Measurements from ENCODE around the gene ZCRB1. TPM values are rescaled to one million over a fixed set of nuclear protein-coding genes. Genes with fewer than 3 reads are reported as not detected.
A peak's percentile ranks its signal among the peaks of the same experiment; 100 is the strongest.
"Not testable (repeated sequence)": the region's sequence is repeated elsewhere in the genome, so short reads cannot be mapped to it uniquely, and the experiment has no call there.

The ZCRB1 gene
- polyA plus RNA-seq, 2 of the 4 experiments (the other 2 are of a cell fraction), result 62.7 to 93.0 TPM

DNA sequence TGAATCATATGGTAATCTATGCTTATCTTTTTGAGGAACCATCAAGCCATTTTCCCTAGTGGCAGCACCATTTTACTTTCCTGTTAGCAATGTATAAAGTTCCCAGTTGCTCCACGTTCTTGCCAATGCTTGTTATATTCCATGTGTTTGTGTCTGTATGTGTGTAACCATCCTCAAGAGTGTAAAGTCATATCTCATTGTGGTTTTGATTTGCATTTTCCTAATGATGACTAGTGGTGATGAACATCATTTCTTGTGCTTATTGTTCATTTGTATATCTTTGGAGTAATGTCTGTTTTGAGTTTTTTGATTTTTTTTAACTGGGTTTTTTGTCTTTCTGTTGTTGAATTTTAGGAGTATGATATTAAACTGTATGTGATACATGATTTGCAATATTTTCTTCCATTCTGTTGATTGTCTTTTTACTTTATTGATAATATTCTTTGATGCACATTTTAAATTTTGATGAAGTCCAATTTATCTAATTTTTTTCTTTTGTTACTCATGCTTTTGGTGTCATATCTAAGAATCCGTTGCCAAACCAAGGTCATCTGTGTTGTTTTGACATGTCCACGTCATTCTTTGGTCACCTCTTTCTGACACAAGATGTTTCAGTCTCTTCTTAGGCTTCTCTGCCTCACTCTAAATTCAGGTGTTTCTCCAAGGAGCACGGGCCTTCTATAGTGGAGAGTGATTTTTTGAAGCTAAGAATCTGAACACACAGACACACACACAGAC, 36.2 kb upstream of the ZCRB1 start (continued):
- no peak for TF ChIP-seq ELK1 (IDR thresholded peaks at IDR 0.05; ENCODE audit: low read depth, low read length)
- no peak for TF ChIP-seq KDM5A (IDR thresholded peaks at IDR 0.05)
- TF ChIP-seq CBX8 (IDR thresholded peaks at IDR 0.05), result no peak
- no peak for TF ChIP-seq RAD21 (conservative IDR thresholded peaks at IDR 0.05 in 1 of 2, IDR thresholded peaks at IDR 0.05 in 1 of 2)

DNA sequence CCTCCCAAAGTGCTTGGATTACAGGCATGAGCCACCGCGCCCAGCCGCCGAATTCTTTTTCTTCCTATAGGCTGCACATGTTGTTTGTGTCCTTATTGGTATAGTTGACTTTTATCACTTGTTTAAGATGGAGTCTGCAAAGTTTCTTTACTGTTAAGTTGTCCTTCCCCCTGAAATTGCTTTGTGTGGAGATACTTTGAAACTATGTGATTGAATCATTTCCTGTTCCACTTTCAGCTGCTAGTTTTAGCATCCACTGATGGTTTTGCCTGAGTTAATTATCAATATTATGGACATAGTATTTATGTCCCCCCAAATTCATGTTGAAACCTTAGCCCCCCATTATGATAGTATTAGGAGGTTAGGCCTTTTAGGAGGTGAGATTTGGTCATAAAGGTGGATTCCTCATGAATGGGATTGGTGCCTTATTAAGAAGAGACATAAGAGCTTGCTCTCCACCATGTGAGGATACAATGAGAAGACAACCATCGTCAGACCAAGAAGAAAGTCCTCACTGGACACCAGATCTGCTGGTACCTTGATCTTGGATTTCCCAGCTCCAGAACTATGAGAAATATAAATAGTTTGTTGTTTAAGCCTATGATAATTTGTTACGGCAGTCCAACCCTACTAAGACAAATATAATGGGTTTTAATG, 35.0 kb upstream of the ZCRB1 start:
- TF ChIP-seq HOXB5 (CRISPR knock-in tag; IDR thresholded peaks at IDR 0.05), result no peak
- TF ChIP-seq, protein P1, sequence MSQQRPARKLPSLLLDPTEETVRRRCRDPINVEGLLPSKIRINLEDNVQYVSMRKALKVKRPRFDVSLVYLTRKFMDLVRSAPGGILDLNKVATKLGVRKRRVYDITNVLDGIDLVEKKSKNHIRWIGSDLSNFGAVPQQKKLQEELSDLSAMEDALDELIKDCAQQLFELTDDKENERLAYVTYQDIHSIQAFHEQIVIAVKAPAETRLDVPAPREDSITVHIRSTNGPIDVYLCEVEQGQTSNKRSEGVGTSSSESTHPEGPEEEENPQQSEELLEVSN (IDR thresholded peaks at IDR 0.05; ENCODE audit: borderline replicate concordance, low read depth), result no peak
- TF ChIP-seq, protein P2, sequence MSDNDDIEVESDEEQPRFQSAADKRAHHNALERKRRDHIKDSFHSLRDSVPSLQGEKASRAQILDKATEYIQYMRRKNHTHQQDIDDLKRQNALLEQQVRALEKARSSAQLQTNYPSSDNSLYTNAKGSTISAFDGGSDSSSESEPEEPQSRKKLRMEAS (IDR thresholded peaks at IDR 0.05), result no peak
- TF ChIP-seq, protein P3, sequence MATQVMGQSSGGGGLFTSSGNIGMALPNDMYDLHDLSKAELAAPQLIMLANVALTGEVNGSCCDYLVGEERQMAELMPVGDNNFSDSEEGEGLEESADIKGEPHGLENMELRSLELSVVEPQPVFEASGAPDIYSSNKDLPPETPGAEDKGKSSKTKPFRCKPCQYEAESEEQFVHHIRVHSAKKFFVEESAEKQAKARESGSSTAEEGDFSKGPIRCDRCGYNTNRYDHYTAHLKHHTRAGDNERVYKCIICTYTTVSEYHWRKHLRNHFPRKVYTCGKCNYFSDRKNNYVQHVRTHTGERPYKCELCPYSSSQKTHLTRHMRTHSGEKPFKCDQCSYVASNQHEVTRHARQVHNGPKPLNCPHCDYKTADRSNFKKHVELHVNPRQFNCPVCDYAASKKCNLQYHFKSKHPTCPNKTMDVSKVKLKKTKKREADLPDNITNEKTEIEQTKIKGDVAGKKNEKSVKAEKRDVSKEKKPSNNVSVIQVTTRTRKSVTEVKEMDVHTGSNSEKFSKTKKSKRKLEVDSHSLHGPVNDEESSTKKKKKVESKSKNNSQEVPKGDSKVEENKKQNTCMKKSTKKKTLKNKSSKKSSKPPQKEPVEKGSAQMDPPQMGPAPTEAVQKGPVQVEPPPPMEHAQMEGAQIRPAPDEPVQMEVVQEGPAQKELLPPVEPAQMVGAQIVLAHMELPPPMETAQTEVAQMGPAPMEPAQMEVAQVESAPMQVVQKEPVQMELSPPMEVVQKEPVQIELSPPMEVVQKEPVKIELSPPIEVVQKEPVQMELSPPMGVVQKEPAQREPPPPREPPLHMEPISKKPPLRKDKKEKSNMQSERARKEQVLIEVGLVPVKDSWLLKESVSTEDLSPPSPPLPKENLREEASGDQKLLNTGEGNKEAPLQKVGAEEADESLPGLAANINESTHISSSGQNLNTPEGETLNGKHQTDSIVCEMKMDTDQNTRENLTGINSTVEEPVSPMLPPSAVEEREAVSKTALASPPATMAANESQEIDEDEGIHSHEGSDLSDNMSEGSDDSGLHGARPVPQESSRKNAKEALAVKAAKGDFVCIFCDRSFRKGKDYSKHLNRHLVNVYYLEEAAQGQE (IDR thresholded peaks at IDR 0.05), result no peak
- TF ChIP-seq NPAS2 (CRISPR knock-in tag; IDR thresholded peaks at IDR 0.05; ENCODE audit: borderline replicate concordance), result no peak
- TF ChIP-seq RFX5 (IDR thresholded peaks at IDR 0.05), result no peak
- TF ChIP-seq ESRRA (IDR thresholded peaks at IDR 0.05; ENCODE audit: borderline replicate concordance, low read length), result no peak
- TF ChIP-seq PHF8 (IDR thresholded peaks at IDR 0.05; ENCODE audit: borderline replicate concordance, low read depth), result no peak
- ChIA-PET POLR2A (no interaction called here), CTCF (interaction anchor here (2.0 kb wide), 1 partner anchor 11 kb away, joined by 11 read pairs; no protein-coding TSS in a partner anchor)
- Histone ChIP-seq H3K4me3 (no peak overlapping the region), H3K4me2 (no peak overlapping the region), H3K27ac (no peak overlapping the region), H3K4me1 (no peaks in the 10 kb centered on the region), H3K9me3 (no peaks in the 10 kb centered on the region)
- no peak for FAIRE-seq
- ATAC-seq, result no peak
- WGBS (ENCODE audit: missing lambda C conversion rate), result 95% methylated on average over 6 of the region's 6 CpGs
- DNase-seq (ENCODE audit: low read depth in 1 of 2, low spot score in 1 of 2), result no peak

DNA sequence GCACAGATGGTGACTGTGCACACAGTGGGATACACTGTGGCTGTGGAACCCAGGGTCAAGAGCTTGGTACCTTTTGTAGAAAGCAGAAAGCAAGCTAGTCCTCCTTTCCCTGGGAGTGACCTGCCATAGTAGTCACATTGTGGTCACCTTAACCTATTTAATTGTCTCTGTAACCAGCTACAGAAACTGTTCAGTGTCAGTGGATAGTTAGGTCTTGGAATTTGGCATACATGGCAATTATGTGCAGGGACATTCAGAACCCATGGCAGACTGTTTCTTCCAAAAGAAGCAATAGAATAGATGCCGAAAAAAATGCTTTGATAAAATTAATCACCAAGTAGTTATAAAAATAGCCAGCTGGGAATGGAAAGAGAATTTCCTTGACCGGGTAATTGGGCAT, 30.4 kb upstream of the ZCRB1 start:
- TF ChIP-seq MYC (IDR thresholded peaks at IDR 0.05; ENCODE audit: borderline replicate concordance, low read length), result no peak
- TF ChIP-seq FOSL2 (IDR thresholded peaks at IDR 0.05), result no peak
- TF ChIP-seq FOSL2 (CRISPR knock-in tag; IDR thresholded peaks at IDR 0.05), result no peak
- TF ChIP-seq ZC3H11A (IDR thresholded peaks at IDR 0.05), result no peak
- TF ChIP-seq, protein P2 (IDR thresholded peaks at IDR 0.05), result no peak
- no peak for TF ChIP-seq ZFP36 (IDR thresholded peaks at IDR 0.05; ENCODE audit: borderline replicate concordance, partially characterized antibody)
- TF ChIP-seq RNF2 (IDR thresholded peaks at IDR 0.05; ENCODE audit: borderline replicate concordance, low read depth), result no peak
- no peak for TF ChIP-seq JUN (IDR thresholded peaks at IDR 0.05)
- Histone ChIP-seq H3K4me2 (no peak overlapping the region), H3K9me3 (no peaks in the 10 kb centered on the region), H3K4me1 (no peaks in the 10 kb centered on the region), H3K4me3 (no peak overlapping the region), H3K27ac (no peak overlapping the region)
- CTCF ChIA-PET, result interaction anchor here (1.4 kb wide), 1 partner anchor 16 kb away, joined by 4 read pairs; no protein-coding TSS in a partner anchor
- 90% methylated on average over 2 of the region's 2 CpGs for WGBS (ENCODE audit: missing lambda C conversion rate)
- ATAC-seq (no peak; a peak in 1 of 6 replicates), FAIRE-seq (no peak), DNase-seq (ENCODE audit: low read depth in 1 of 2, low spot score in 1 of 2) (no peak)
- POLR2A ChIA-PET, result no interaction called here

GRCh38 chr12:42350021-42350407, 24.1 kb upstream of the ZCRB1 start:
- FAIRE-seq; DNase-seq (ENCODE audit: low read depth in 1 of 2, low spot score in 1 of 2); ATAC-seq; H3K9me3 ChIP-seq; POLR2A ChIA-PET: not testable (repeated sequence)
- WGBS (ENCODE audit: missing lambda C conversion rate), result 90% methylated on average over 13 of the region's 34 CpGs
- Histone ChIP-seq H3K4me3 (0 out of 3 replicates have a peak overlapping the region, but pooled peaks have one; percentile 29), H3K4me2 (peak overlapping the region; percentile 80), H3K27ac (peak overlapping the region; percentile 86 to 97), H3K4me1 (peaks cover 23% of the 10 kb centered on the region)
- CTCF ChIA-PET, result interaction anchor here (1.7 kb wide), 1 partner anchor 22 kb away, joined by 5 read pairs; no protein-coding TSS in a partner anchor

Measured in A549 (cell line).